Urinary bladder (tissue), 4 donors: ENCODE results near the gene PSTPIP1. TPM values are rescaled to one million over a fixed set of nuclear protein-coding genes. Genes with fewer than 3 reads are reported as not detected.

Source experiments
- DNase-seq: peaks from one replicate; pipeline ENCODE4 v3.0.0-alpha.2; 2015; ENCODE audit errors: extremely low spot score
- H3K27ac ChIP-seq: one replicate; pipeline ENCODE4 v1.5.1; 2013; ENCODE audit warnings: low read depth, mild to moderate bottlenecking, moderate library complexity
- H3K36me3 ChIP-seq: one replicate; pipeline ENCODE4 v1.6.1; 2013; ENCODE audit warnings: mild to moderate bottlenecking, moderate library complexity; ENCODE audit not compliant: insufficient read depth
- H3K4me1 ChIP-seq: one replicate; pipeline ENCODE4 v1.6.1; 2013; ENCODE audit warnings: mild to moderate bottlenecking, moderate library complexity; ENCODE audit not compliant: insufficient read depth
- H3K4me3 ChIP-seq: one replicate; pipeline ENCODE4 v1.5.1; 2013; ENCODE audit warnings: low read depth, low read length
- WGBS: extraction: QIAGEN DNeasy Blood & Tissue Kit; methylation state at CpG from one replicate; pipeline ENCODE4 v1.1.7; 2013; 5-methylcytosine and 5-hydroxymethylcytosine counted together
- polyA plus RNA-seq: library from polyadenylated mRNA; stranded (reverse); fragments of 200-250 nt; gene quantifications from one replicate; pipeline ENCODE4 v1.2.3, GENCODE V29; 2013
- total RNA-seq: library from RNA; depleted of rRNA; stranded (reverse); fragments of >200 nt; gene quantifications from one replicate; pipeline ENCODE4 v1.2.3, GENCODE V29; 2014
- donor health status: healthy with polysubstance abuse.
- donor health status: healthy.

The PSTPIP1 gene
- total and polyA plus RNA-seq, 2 donors = 1.2 to 4.5 TPM

- DNase-seq = no peak
- H3K4me3 ChIP-seq = no peak overlapping the region
- 75% methylated on average over 22 of the region's 22 CpGs for WGBS
Observed at GRCh38 chr15:77030048-77030927, 35.4 kb downstream of the PSTPIP1 start.

GRCh38 chr15:77030928-77031375, 36.0 kb downstream of the PSTPIP1 start:
- Histone ChIP-seq H3K4me3 (no peak overlapping the region), H3K4me1 (no peaks in the 10 kb centered on the region), H3K27ac (no peak overlapping the region), H3K36me3 (no peaks in the 10 kb centered on the region)
- DNase-seq = no peak
- 71% methylated on average over 10 of the region's 10 CpGs for WGBS

More at GRCh38 chr15:77030048-77030927, 35.4 kb downstream of the PSTPIP1 start:
- Histone ChIP-seq H3K36me3 (no peaks in the 10 kb centered on the region), H3K4me1 (no peaks in the 10 kb centered on the region), H3K27ac (no peak overlapping the region)

GRCh38 chr15:77031376-77032050, 36.6 kb downstream of the PSTPIP1 start:
- DNase-seq = no peak
- 78% methylated on average over 12 of the region's 12 CpGs for WGBS
- H3K4me1 ChIP-seq = no peaks in the 10 kb centered on the region
- no peaks in the 10 kb centered on the region for H3K36me3 ChIP-seq
- no peak overlapping the region for H3K27ac ChIP-seq
- no peak overlapping the region for H3K4me3 ChIP-seq

GRCh38 chr15:77032052-77032646, 37.2 kb downstream of the PSTPIP1 start:
- no peaks in the 10 kb centered on the region for H3K36me3 ChIP-seq
- no peak overlapping the region for H3K27ac ChIP-seq
- WGBS = 79% methylated on average over 22 of the region's 22 CpGs
- no peaks in the 10 kb centered on the region for H3K4me1 ChIP-seq
- no peak overlapping the region for H3K4me3 ChIP-seq
- no peak for DNase-seq

GRCh38 chr15:77032647-77033416, 37.9 kb downstream of the PSTPIP1 start:
- H3K4me1 ChIP-seq = no peaks in the 10 kb centered on the region
- no peaks in the 10 kb centered on the region for H3K36me3 ChIP-seq
- H3K4me3 ChIP-seq = no peak overlapping the region
- H3K27ac ChIP-seq = no peak overlapping the region
- 80% methylated on average over 18 of the region's 18 CpGs for WGBS
- DNase-seq = no peak

- Histone ChIP-seq H3K4me1 (no peaks in the 10 kb centered on the region), H3K27ac (no peak overlapping the region), H3K4me3 (no peak overlapping the region), H3K36me3 (no peaks in the 10 kb centered on the region)
- DNase-seq = no peak
- WGBS = 93% methylated on average over 4 of the region's 4 CpGs
Observed at GRCh38 chr15:77033417-77033728, 38.4 kb downstream of the PSTPIP1 start.

- no peak overlapping the region for H3K4me3 ChIP-seq
- H3K27ac ChIP-seq = no peak overlapping the region
- H3K4me1 ChIP-seq = no peaks in the 10 kb centered on the region
- 78% methylated on average over 13 of the region's 13 CpGs for WGBS
- no peak for DNase-seq
- H3K36me3 ChIP-seq = no peaks in the 10 kb centered on the region
Observed at GRCh38 chr15:77033729-77034671, 39.1 kb downstream of the PSTPIP1 start.

GRCh38 chr15:77034695-77035489, 40.0 kb downstream of the PSTPIP1 start:
- Histone ChIP-seq H3K4me1 (no peaks in the 10 kb centered on the region), H3K36me3 (no peaks in the 10 kb centered on the region), H3K27ac (no peak overlapping the region), H3K4me3 (no peak overlapping the region)
- WGBS = 59% methylated on average over 14 of the region's 14 CpGs
- no peak for DNase-seq

- DNase-seq = no peak
- no peaks in the 10 kb centered on the region for H3K4me1 ChIP-seq
- H3K4me3 ChIP-seq = no peak overlapping the region
- H3K36me3 ChIP-seq = no peaks in the 10 kb centered on the region
- no peak overlapping the region for H3K27ac ChIP-seq
- WGBS = 92% methylated on average over 9 of the region's 9 CpGs
Observed at GRCh38 chr15:77035584-77035983, 40.7 kb downstream of the PSTPIP1 start.

GRCh38 chr15:77035999-77036471, 41.1 kb downstream of the PSTPIP1 start:
- 75% methylated on average over 13 of the region's 13 CpGs for WGBS
- Histone ChIP-seq H3K4me1 (no peaks in the 10 kb centered on the region), H3K27ac (no peak overlapping the region), H3K4me3 (no peak overlapping the region), H3K36me3 (no peaks in the 10 kb centered on the region)
- no peak for DNase-seq

- H3K4me1 ChIP-seq = no peaks in the 10 kb centered on the region
- H3K27ac ChIP-seq = no peak overlapping the region
- no peak for DNase-seq
- no peak overlapping the region for H3K4me3 ChIP-seq
- 87% methylated on average over 22 of the region's 22 CpGs for WGBS
- no peaks in the 10 kb centered on the region for H3K36me3 ChIP-seq
Observed at GRCh38 chr15:77036537-77037387, 41.8 kb downstream of the PSTPIP1 start.
